Spleen (tissue), 3 donors: Measurements from ENCODE around the gene FADS3.

Experiments
- POLR2A ChIP-seq, 3 donors: fragments of 450-650 bp; IDR thresholded peaks; one replicate each; pipeline ENCODE4 v1.5.1; 2017; ENCODE audit warnings: antibody characterized with exemption in 3 of 3, mild to moderate bottlenecking in 1 of 3
- POLR2AphosphoS5 ChIP-seq, 3 donors: sonication (generic); formaldehyde crosslinking; IDR thresholded peaks; one replicate each; pipeline ENCODE4 v1.5.1; 2017; ENCODE audit warnings: antibody characterized with exemption in 3 of 3

DNA sequence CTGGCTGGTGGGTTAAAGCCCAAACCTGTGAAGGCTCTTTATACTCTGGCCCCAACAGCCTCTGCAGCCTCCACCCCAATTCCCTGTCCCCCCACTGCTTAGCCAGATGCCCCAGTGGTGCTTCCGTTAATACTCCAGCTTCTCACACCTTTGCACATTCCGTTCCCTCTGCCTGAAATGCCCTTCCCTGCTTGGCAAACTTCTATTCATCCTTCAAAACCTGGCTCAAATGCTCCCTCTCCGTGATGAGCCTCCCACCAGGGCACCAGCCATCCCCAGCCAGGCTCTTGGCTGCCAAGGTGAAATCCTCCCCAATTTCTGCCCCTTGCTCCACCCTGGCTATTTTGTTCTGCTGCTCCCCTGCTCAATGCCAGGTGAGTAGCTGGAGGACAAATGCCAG lies 12.5 kb upstream of the FADS3 start:
- TF ChIP-seq POLR2AphosphoS5 (IDR thresholded peaks at IDR 0.05) (no peak), POLR2A (IDR thresholded peaks at IDR 0.05) (no peak)
